ENCODE measurements around the gene UBXN10. TPM values are rescaled to one million over a fixed set of nuclear protein-coding genes. Genes with fewer than 3 reads are reported as not detected.

The UBXN10 gene
- total RNA-seq, 4 donors from 2014 or later, result 0.16 to 0.68 (median 0.52) TPM

DNA sequence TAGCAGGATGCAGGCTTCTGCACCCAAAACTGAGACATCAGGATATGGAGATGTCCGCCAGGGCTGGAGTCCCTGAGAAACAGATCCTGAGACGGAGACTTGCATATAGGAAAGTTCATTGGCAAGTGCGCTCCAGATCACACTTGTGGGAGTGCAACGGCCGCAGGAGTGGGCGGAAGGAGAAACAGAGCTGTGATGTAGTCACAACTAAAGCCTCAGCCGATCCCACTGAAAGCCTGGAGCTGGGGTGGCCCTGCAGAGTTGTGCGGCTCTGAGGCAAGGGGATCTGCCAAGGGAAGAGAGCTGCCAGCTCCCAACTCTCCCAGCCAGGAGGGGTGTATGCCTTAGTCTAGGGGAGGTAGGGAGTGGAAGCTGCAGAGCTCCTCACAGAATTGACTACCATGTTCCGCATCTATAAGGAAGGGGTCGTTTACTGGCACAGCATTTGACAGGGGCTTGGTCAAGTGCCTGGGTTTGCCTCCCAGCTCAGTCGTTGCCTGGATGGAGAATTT, 42.5 kb downstream of the UBXN10 start:
- TF ChIP-seq, protein P1, sequence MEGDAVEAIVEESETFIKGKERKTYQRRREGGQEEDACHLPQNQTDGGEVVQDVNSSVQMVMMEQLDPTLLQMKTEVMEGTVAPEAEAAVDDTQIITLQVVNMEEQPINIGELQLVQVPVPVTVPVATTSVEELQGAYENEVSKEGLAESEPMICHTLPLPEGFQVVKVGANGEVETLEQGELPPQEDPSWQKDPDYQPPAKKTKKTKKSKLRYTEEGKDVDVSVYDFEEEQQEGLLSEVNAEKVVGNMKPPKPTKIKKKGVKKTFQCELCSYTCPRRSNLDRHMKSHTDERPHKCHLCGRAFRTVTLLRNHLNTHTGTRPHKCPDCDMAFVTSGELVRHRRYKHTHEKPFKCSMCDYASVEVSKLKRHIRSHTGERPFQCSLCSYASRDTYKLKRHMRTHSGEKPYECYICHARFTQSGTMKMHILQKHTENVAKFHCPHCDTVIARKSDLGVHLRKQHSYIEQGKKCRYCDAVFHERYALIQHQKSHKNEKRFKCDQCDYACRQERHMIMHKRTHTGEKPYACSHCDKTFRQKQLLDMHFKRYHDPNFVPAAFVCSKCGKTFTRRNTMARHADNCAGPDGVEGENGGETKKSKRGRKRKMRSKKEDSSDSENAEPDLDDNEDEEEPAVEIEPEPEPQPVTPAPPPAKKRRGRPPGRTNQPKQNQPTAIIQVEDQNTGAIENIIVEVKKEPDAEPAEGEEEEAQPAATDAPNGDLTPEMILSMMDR (IDR thresholded peaks at IDR 0.05; ENCODE audit: low read depth), result no peak

DNA sequence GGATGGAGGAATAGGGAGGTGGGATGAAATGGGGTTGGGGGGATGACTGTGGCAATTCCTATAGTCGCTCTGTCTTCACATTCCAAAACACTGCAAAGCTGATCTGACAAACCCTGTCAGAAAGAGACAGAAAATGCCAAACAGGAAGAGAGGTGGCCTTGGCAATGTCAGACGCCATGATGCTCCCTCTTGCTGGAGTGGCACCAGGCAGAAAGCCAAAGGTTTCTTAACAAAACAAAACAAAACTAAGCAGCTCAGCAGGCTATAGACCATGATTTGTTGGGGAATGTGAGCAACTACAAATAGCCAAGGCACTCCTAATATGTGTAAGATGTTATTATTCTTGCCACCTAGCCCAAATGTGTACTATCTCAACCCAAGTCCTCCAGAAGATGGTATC, 43.3 kb downstream of the UBXN10 start:
- TF ChIP-seq, protein P1 (IDR thresholded peaks at IDR 0.05; ENCODE audit: low read depth), result no peak

DNA sequence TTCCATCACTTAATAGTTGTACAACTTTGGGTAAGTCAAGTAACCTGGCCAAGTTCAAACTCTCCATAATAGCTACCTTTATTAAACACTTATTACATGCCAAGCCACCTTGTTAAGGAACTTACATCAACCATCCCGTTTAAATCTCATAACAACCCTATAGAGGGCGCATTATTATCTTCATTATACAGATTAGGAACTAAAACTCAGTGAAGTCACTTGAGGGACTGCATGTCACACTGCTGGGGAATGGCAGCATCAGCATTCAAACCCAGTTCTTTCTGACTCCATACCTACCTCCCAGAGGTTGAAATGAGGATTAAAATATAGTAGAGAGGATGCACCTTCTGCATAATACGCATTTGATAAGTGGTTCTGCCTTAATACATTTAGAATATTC, 47.5 kb downstream of the UBXN10 start:
- TF ChIP-seq, protein P1 (IDR thresholded peaks at IDR 0.05; ENCODE audit: low read depth), result no peak

DNA sequence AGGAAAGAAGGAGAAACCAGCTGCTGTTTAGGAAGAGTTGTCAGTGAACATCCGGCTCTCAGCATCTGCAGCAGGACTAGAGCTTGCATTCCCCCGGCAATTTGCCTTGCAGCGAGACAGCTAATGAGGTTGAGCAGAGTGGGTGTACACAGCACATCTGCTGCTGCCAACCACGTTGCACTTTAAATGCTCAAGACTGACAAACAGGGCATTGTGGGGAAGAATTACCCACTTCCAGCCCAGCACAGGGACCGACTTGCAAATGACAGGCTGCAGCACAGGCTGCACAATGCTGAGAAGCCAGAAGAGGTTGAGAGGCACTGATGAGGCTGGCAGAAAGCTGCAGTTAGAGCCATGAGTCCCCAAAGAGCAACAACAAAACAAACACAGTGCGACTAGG, 48.0 kb downstream of the UBXN10 start:
- TF ChIP-seq, protein P1 (IDR thresholded peaks at IDR 0.05; ENCODE audit: low read depth), result no peak

DNA sequence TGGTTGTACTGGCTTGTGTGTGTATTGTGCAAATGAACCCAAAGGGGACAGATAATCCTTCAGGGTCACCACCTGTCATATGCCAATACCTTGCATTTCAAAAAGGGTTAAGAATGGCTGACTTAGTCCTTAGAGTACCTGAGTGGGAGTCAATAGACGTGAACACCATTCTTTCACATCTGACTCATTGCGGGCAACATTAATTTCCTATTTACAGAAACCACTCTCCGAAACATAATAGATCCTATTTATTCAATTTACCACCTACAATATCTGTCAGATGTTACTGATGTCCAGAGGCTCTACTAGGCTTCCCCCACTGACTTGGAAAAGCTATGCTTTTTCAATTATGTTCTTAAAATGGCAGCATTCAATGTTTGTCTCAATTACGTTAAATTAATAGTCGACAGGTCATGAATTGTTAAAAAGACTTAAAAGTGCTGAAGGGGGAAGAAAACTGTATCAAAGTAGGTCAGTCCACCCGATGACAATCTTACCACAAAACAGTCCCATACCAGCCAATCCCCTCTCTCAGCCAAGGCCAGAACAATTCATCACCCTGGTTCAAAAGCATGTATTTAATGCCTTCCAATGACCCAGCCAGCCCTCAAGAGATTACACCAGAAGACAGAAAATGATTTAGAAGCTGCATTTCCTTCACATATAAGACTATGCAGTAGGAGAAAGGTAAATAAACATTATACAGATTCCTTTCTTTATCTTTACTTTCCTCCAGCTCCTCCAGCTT, 49.1 kb downstream of the UBXN10 start:
- TF ChIP-seq, protein P1 (IDR thresholded peaks at IDR 0.05; ENCODE audit: low read depth), result no peak

DNA sequence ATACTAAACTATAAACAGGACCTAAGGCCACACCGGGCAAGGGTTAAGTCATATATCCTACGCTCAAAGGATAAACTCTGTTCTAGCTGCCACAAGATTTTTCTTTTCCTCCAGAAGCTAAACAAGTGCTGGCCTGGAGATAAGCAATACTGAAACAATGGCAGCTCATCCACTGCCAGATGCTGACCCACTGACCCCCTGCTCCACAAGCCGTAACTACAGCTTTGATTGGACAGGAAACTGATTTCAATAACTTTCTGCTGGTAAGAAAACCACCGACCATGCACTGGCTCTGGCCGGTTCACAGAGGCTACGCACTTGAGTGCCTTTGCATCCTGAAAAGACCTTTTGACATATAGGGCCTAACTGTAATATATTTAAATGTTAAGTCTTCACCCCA, 51.8 kb downstream of the UBXN10 start:
- TF ChIP-seq, protein P1 (IDR thresholded peaks at IDR 0.05; ENCODE audit: low read depth), result no peak

DNA sequence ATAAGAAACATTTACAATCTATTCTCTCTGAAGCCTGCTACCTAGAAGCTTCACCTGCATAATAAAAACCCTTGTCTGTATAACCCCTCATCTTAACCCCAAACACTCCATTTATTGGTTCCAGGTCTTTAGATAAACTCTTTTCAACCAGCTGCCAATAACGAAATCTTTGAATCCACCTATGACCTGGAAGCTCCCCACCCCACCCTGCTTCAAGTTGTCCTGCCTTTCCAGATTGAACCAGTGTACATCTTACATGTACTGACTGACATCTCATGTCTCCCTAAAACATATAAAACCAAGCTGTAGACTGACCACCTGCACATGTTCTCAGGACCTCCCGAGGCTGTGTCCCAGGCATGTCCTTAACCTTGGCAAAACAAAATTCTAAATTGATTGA, 54.1 kb downstream of the UBXN10 start:
- TF ChIP-seq, protein P1 (IDR thresholded peaks at IDR 0.05; ENCODE audit: low read depth), result no peak

Measured in subcutaneous adipose tissue (tissue), 4 donors.